Right atrium auricular region (tissue), 2 donors: ENCODE measurements around the gene CLK3. TPM values are rescaled to one million over a fixed set of nuclear protein-coding genes. Genes with fewer than 3 reads are reported as not detected.

Source experiments
- DNase-seq: peaks from one replicate; pipeline ENCODE4 v3.0.0-alpha.2; 2019; ENCODE audit warnings: low spot score
- H3K27ac ChIP-seq, 2 donors: fragments of 200-600 bp; sonication (generic); 1 replicate in 1 of 2; 2 replicates in 1 of 2; pipeline ENCODE4 v1.5.1; 2016 to 2019
- H3K27me3 ChIP-seq, 2 donors: fragments of 200-600 bp; sonication (generic); one replicate each; pipeline versions ENCODE4 v1.5.1 to v1.6.0; 2017 to 2019
- H3K36me3 ChIP-seq: fragments of 200-600 bp; sonication (generic); one replicate; pipeline ENCODE4 v1.5.1; 2016
- H3K4me1 ChIP-seq, 2 donors: fragments of 200-600 bp; sonication (generic); one replicate each; pipeline versions ENCODE4 v1.5.1 to v1.6.0; 2017 to 2019
- H3K4me3 ChIP-seq, 2 donors: fragments of 200-600 bp; sonication (generic); 1 replicate in 1 of 2; 2 replicates in 1 of 2; pipeline ENCODE4 v1.5.1; 2017 to 2019; ENCODE audit warnings: mild to moderate bottlenecking in 1 of 2, moderate library complexity in 1 of 2
- H3K9me3 ChIP-seq, 2 donors: fragments of 200-600 bp; sonication (generic); one replicate each; pipeline ENCODE4 v1.5.1; 2019
- CTCF ChIP-seq, 2 donors: fragments of 200-600 bp; sonication (generic); IDR thresholded peaks; one replicate each; pipeline ENCODE4 v1.5.1; 2019; ENCODE audit warnings: antibody characterized with exemption in 2 of 2
- total RNA-seq, 2 donors: library from RNA; depleted of rRNA; stranded (reverse); fragments of >200 nt; gene quantifications; one replicate each; pipeline ENCODE4 v1.1.0, GENCODE V29; 2016

The CLK3 gene
- total RNA-seq, result 10 to 100 TPM; 52.8 to 59.2 TPM

GRCh38 chr15:74615508-74616365, at the start of gene CLK3:
Gene CLK3, plus strand, starts transcription at chr15:74615836. Its CDS starts 3,361 bp downstream, at chr15:74619197.
- Histone ChIP-seq H3K27me3 (no peaks in the 10 kb centered on the region), H3K4me1 (peaks cover 0 to 56% of the 10 kb centered on the region in 2 donors), H3K9me3 (no peaks in the 10 kb centered on the region), H3K4me3 (peak within 1 kb of the TSS; percentile 95 to 96), H3K27ac (peak within 1 kb of the TSS; percentile 95 to 96), H3K36me3 (peaks cover 20% of the 10 kb centered on the region)
- DNase-seq, result peak; percentile 94
- TF ChIP-seq CTCF (IDR thresholded peaks at IDR 0.05), result no peak

- TF ChIP-seq CTCF (IDR thresholded peaks at IDR 0.05), result no peak
- no peak for DNase-seq
- Histone ChIP-seq H3K27ac (no peak overlapping the region), H3K27me3 (no peaks in the 10 kb centered on the region), H3K36me3 (peaks cover 4% of the 10 kb centered on the region), H3K4me3 (no peak overlapping the region), H3K4me1 (peaks cover 0 to 15% of the 10 kb centered on the region in 2 donors), H3K9me3 (no peaks in the 10 kb centered on the region)
Observed at GRCh38 chr15:74568594-74568993, 47.0 kb upstream of the CLK3 start.

GRCh38 chr15:74569731-74570070, 45.9 kb upstream of the CLK3 start:
- Histone ChIP-seq H3K9me3 (no peaks in the 10 kb centered on the region), H3K4me3 (no peak overlapping the region), H3K27me3 (no peaks in the 10 kb centered on the region), H3K4me1 (peaks cover 0 to 15% of the 10 kb centered on the region in 2 donors), H3K27ac (peak overlapping the region in 1 of 2 donors; percentile 48), H3K36me3 (peaks cover 7% of the 10 kb centered on the region)
- no peak for TF ChIP-seq CTCF (IDR thresholded peaks at IDR 0.05)
- no peak for DNase-seq

GRCh38 chr15:74571191-74571590, 44.4 kb upstream of the CLK3 start:
- Histone ChIP-seq H3K27ac (peak overlapping the region in 1 of 2 donors; percentile 48), H3K9me3 (no peaks in the 10 kb centered on the region), H3K4me3 (no peak overlapping the region), H3K27me3 (no peaks in the 10 kb centered on the region), H3K36me3 (peaks cover 7% of the 10 kb centered on the region), H3K4me1 (peaks cover 0 to 15% of the 10 kb centered on the region in 2 donors)
- TF ChIP-seq CTCF (IDR thresholded peaks at IDR 0.05), result no peak
- DNase-seq, result no peak

GRCh38 chr15:74573987-74574386, 41.6 kb upstream of the CLK3 start:
- Histone ChIP-seq H3K4me3 (no peak overlapping the region), H3K36me3 (peaks cover 7% of the 10 kb centered on the region), H3K9me3 (no peaks in the 10 kb centered on the region), H3K27ac (no peak overlapping the region), H3K4me1 (peaks cover 0 to 15% of the 10 kb centered on the region in 2 donors), H3K27me3 (no peaks in the 10 kb centered on the region)
- TF ChIP-seq CTCF (IDR thresholded peaks at IDR 0.05), result no peak
- no peak for DNase-seq
